Ovary (tissue), 3 donors: ENCODE data around the gene SLC22A23.

Experiments
- EP300 ChIP-seq: sonication (generic); formaldehyde crosslinking; IDR thresholded peaks from one replicate; pipeline ENCODE4 v1.6.1; 2017; ENCODE audit warnings: antibody characterized with exemption
- POLR2A ChIP-seq: fragments of 450-650 bp; IDR thresholded peaks from one replicate; pipeline ENCODE4 v1.6.1; 2017; ENCODE audit warnings: antibody characterized with exemption, mild to moderate bottlenecking, moderate library complexity
- TF ChIP-seq, protein P1 (sequence below), 3 donors: fragments of 450-650 bp in 2 of 3; fragments of 200-600 bp in 1 of 3; IDR thresholded peaks; one replicate each; pipeline versions ENCODE4 v1.5.1 to v1.8.0; 2016 to 2022; ENCODE audit warnings: antibody characterized with exemption in 3 of 3, mild to moderate bottlenecking in 1 of 3
- donor health status: DM: no; HTN: no; CAD: no.

DNA sequence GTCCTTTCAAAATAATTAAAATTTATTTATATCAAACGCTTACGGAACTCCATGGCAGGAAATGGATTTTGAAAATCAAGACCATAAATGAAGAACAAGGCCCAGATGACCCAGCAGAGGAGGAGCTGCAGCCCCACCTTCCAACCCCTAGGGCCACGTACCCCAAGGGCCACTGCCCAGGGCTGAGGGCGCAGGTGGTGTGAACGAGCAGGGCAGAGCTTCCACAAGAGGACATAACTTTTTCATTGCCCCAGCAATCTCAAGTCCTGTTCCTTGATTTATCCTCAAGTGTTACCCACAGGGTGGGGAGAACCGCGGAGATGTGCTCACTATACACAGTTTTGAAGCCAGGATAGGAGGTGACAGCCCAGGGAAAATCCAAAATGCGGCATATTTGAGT is 155.3 kb downstream of the SLC22A23 start:
- TF ChIP-seq, protein P1, sequence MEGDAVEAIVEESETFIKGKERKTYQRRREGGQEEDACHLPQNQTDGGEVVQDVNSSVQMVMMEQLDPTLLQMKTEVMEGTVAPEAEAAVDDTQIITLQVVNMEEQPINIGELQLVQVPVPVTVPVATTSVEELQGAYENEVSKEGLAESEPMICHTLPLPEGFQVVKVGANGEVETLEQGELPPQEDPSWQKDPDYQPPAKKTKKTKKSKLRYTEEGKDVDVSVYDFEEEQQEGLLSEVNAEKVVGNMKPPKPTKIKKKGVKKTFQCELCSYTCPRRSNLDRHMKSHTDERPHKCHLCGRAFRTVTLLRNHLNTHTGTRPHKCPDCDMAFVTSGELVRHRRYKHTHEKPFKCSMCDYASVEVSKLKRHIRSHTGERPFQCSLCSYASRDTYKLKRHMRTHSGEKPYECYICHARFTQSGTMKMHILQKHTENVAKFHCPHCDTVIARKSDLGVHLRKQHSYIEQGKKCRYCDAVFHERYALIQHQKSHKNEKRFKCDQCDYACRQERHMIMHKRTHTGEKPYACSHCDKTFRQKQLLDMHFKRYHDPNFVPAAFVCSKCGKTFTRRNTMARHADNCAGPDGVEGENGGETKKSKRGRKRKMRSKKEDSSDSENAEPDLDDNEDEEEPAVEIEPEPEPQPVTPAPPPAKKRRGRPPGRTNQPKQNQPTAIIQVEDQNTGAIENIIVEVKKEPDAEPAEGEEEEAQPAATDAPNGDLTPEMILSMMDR (IDR thresholded peaks at IDR 0.05), result no peak
- TF ChIP-seq POLR2A (no peak), EP300 (no peak)
